Uterus (tissue), 4 donors: ENCODE results near the gene PAK1. TPM values are rescaled to one million over a fixed set of nuclear protein-coding genes. Genes with fewer than 3 reads are reported as not detected.

ENCODE experiments used
- DNase-seq, 2 donors: peaks; one replicate each; pipeline ENCODE4 v3.0.0-alpha.2; 2019 to 2020
- H3K27ac ChIP-seq, 2 donors: fragments of 200-600 bp; sonication (generic); 1 replicate in 1 of 2; 2 replicates in 1 of 2; pipeline ENCODE4 v1.5.1; 2016 to 2018
- H3K27me3 ChIP-seq, 2 donors: fragments of 200-600 bp; sonication (generic); one replicate each; pipeline ENCODE4 v1.5.1; 2018 to 2019; ENCODE audit warnings: control low read depth in 1 of 2
- H3K36me3 ChIP-seq, 2 donors: fragments of 200-600 bp; sonication (generic); one replicate each; pipeline ENCODE4 v1.5.1; 2019; ENCODE audit warnings: control low read depth in 1 of 2
- H3K4me1 ChIP-seq, 2 donors: fragments of 200-600 bp; sonication (generic); one replicate each; pipeline ENCODE4 v1.5.1; 2018 to 2019; ENCODE audit warnings: control low read depth in 1 of 2
- H3K4me3 ChIP-seq, 2 donors: fragments of 200-600 bp; sonication (generic); 1 replicate in 1 of 2; 2 replicates in 1 of 2; pipeline ENCODE4 v1.5.1; 2018 to 2019; ENCODE audit warnings: mild to moderate bottlenecking in 1 of 2
- H3K9me3 ChIP-seq, 2 donors: fragments of 200-600 bp; sonication (generic); one replicate each; pipeline ENCODE4 v1.5.1; 2019; ENCODE audit warnings: control low read depth in 1 of 2
- POLR2A ChIP-seq, 2 donors: fragments of 450-650 bp; IDR thresholded peaks; one replicate each; pipeline ENCODE4 v1.6.1; 2016; ENCODE audit warnings: antibody characterized with exemption in 2 of 2, mild to moderate bottlenecking in 1 of 2, moderate library complexity in 1 of 2
- intact Hi-C: fragments of 100-400 bp; cut with DNase I; formaldehyde crosslinking; loops from one replicate; pipeline ENCODE4 v1.15.1; 2023; ENCODE audit warnings: low total_unique reads
- total RNA-seq, 4 donors: library from RNA; depleted of rRNA in 3 of 4; stranded (reverse); fragments of >200 nt in 3 of 4; gene quantifications; one replicate each; pipeline versions ENCODE4 v1.1.0 to v1.2.4, GENCODE V29; 2014 to 2023
- TF ChIP-seq, protein P1 (sequence below), 4 experiments: fragments of 200-600 bp in 2 of 4; fragments of 450-650 bp in 2 of 4; sonication (generic) in 2 of 4; IDR thresholded peaks; one replicate each; pipeline ENCODE4 v1.5.1; 2016 to 2019; ENCODE audit warnings: antibody characterized with exemption in 4 of 4, mild to moderate bottlenecking in 2 of 4, moderate library complexity in 1 of 4
- donor health status: DM: yes; HTN: yes; CAD: no.

PAK1 gene
- total RNA-seq, 4 donors from 2014 or later, result 17.4 to 55.2 (median 35.7) TPM

DNA sequence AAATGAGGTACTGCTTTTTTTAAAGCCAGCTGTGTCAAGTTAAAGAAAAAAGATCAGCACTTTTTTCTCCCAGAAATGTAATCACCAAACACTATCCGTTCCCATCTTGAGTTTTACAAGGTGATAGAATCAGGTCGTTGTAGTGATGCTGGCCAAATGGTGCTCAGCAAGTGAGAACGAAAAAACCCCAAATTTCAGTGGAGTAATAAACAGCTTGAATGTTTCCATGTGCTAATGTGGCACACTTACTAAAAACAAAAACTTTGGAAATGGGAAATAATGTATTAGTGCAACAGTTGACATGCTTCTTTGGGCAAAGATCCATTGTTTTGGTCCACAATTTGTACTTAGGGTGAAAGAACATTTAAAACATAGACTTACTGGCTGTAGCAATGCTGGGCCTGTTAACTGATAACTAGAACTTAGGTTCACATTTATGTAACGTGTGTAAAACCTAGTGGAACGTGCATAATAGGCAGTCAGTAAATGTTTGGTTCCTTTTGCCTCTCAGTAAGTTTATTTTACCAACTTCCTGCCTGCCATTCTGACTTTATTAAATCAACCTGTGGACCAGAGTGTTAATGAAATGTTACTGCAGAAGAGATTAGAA, 157.1 kb downstream of the PAK1 start:
- intact Hi-C loops, result no loop called here
- H3K4me3 ChIP-seq, result no peak overlapping the region
- H3K4me1 ChIP-seq, result no peaks in the 10 kb centered on the region
- TF ChIP-seq, protein P1, sequence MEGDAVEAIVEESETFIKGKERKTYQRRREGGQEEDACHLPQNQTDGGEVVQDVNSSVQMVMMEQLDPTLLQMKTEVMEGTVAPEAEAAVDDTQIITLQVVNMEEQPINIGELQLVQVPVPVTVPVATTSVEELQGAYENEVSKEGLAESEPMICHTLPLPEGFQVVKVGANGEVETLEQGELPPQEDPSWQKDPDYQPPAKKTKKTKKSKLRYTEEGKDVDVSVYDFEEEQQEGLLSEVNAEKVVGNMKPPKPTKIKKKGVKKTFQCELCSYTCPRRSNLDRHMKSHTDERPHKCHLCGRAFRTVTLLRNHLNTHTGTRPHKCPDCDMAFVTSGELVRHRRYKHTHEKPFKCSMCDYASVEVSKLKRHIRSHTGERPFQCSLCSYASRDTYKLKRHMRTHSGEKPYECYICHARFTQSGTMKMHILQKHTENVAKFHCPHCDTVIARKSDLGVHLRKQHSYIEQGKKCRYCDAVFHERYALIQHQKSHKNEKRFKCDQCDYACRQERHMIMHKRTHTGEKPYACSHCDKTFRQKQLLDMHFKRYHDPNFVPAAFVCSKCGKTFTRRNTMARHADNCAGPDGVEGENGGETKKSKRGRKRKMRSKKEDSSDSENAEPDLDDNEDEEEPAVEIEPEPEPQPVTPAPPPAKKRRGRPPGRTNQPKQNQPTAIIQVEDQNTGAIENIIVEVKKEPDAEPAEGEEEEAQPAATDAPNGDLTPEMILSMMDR (IDR thresholded peaks at IDR 0.05), result no peak
- no peak for TF ChIP-seq POLR2A (IDR thresholded peaks at IDR 0.05)
- no peaks in the 10 kb centered on the region for H3K27me3 ChIP-seq
- no peaks in the 10 kb centered on the region for H3K9me3 ChIP-seq
- H3K36me3 ChIP-seq, result no peaks in the 10 kb centered on the region
- no peak overlapping the region for H3K27ac ChIP-seq
- DNase-seq, result no peak

DNA sequence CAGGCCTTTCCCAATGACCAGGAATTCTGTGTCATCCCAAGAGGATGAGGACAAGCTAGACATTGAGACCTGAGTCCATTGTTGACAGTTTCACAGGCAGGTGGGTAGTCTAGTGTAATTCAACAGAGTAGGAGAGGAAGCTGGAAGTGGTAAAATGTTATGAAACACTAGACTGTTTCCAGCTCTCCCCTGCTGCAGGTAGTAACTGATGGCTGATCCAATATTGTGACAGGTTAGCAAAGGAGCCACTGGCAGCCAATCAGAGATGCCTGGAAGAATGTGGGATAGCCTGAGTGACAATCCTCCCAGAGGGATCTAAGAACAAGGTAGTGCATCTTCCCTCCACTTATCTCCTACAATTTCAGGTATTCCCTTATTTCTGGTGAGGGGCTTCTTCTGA, 161.8 kb downstream of the PAK1 start:
- no peaks in the 10 kb centered on the region for H3K4me1 ChIP-seq
- no peak for TF ChIP-seq POLR2A (IDR thresholded peaks at IDR 0.05)
- TF ChIP-seq, protein P1 (IDR thresholded peaks at IDR 0.05), result no peak
- no peak for DNase-seq
- H3K27ac ChIP-seq, result no peak overlapping the region
- intact Hi-C loops, result no loop called here
- no peak overlapping the region for H3K4me3 ChIP-seq
- no peaks in the 10 kb centered on the region for H3K36me3 ChIP-seq
- H3K9me3 ChIP-seq, result no peaks in the 10 kb centered on the region
- no peaks in the 10 kb centered on the region for H3K27me3 ChIP-seq

DNA sequence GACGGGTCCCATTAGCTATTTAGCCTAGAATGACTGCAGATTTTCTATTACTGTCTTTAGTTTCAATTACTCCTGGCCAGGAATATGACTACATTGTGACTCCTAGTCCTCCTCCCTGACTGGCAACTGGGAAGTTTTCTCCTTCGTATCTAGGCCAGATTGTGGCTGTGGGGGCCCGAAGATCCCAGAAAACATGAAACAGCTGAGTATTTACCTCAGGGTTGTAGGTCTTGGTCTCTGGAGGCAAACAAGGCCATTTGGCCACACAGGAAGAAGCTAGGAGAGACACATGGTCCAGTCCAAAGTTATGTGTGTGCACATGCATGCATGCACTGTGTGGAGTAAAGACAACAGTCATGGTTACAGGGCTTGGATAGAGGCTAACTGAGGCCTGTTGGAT, 162.2 kb downstream of the PAK1 start:
- no peak for DNase-seq
- intact Hi-C loops, result no loop called here
- H3K27me3 ChIP-seq, result no peaks in the 10 kb centered on the region
- H3K27ac ChIP-seq, result no peak overlapping the region
- H3K36me3 ChIP-seq, result no peaks in the 10 kb centered on the region
- no peaks in the 10 kb centered on the region for H3K4me1 ChIP-seq
- no peak for TF ChIP-seq POLR2A (IDR thresholded peaks at IDR 0.05)
- TF ChIP-seq, protein P1 (IDR thresholded peaks at IDR 0.05), result no peak
- H3K4me3 ChIP-seq, result no peak overlapping the region
- H3K9me3 ChIP-seq, result no peaks in the 10 kb centered on the region

DNA sequence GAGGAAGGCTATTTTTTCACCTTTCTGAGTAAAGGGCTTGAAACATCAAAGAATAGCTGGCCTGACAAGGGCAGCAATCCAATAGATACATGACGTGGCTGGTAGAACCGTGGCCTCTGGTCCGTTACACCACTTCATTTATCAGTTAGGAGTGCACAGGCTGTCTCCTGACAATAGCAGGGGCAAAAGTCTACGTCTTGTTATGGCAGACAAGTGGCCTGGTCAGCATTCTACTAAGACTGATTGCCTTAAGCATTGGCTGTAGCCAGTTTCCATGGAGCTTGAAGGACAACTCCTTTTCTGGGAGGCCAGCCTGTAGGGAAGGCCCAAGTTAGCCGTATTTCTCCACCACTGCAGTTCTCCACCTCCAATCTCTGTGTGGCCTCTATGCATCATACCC, 163.2 kb downstream of the PAK1 start:
- Histone ChIP-seq H3K4me3 (no peak overlapping the region), H3K36me3 (no peaks in the 10 kb centered on the region), H3K27me3 (no peaks in the 10 kb centered on the region), H3K4me1 (no peaks in the 10 kb centered on the region), H3K27ac (no peak overlapping the region), H3K9me3 (no peaks in the 10 kb centered on the region)
- TF ChIP-seq, protein P1 (IDR thresholded peaks at IDR 0.05), result no peak
- TF ChIP-seq POLR2A (IDR thresholded peaks at IDR 0.05), result no peak
- intact Hi-C loops, result no loop called here
- DNase-seq, result no peak

DNA sequence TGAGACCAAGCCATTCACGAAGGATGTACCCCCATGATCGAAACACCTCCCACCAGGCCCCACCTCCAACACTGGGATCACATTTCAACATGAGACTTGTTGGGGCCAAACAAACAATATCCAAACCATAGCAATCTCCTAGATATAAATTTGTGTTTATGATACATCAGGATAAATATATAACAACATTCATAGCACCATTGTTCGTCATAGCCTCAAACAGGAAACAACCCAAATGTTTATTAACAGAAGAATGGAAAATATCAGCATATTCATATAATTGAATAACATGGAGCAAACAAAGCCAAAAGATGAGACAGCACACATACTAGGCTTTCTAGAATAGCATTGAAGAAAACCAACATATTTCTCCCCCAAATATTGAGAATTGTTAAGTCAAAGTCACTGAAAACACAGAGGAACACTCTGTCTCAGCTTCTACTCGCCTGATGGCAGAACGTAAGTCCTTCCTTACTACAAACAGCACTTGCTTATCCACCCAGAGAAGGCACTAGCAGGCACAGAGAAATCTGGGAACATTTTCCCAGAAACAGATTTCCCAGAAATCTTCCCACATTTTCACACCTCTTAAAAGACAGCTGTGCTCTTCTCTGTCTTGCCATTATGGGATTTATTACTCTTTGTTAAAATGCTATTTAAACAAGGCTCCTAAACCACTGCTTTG, 164.4 kb downstream of the PAK1 start:
- TF ChIP-seq POLR2A (IDR thresholded peaks at IDR 0.05), result no peak
- TF ChIP-seq, protein P1 (IDR thresholded peaks at IDR 0.05), result no peak
- Histone ChIP-seq H3K9me3 (no peaks in the 10 kb centered on the region), H3K4me3 (no peak overlapping the region), H3K27ac (no peak overlapping the region), H3K36me3 (no peaks in the 10 kb centered on the region), H3K4me1 (no peaks in the 10 kb centered on the region), H3K27me3 (no peaks in the 10 kb centered on the region)
- intact Hi-C loops, result no loop called here
- DNase-seq, result no peak
